Measurements from ENCODE around the gene HEATR9. TPM values are rescaled to one million over a fixed set of nuclear protein-coding genes. Genes with fewer than 3 reads are reported as not detected.

HEATR9 gene
- total RNA-seq, 1 donor from 2014 or later = not detected

DNA sequence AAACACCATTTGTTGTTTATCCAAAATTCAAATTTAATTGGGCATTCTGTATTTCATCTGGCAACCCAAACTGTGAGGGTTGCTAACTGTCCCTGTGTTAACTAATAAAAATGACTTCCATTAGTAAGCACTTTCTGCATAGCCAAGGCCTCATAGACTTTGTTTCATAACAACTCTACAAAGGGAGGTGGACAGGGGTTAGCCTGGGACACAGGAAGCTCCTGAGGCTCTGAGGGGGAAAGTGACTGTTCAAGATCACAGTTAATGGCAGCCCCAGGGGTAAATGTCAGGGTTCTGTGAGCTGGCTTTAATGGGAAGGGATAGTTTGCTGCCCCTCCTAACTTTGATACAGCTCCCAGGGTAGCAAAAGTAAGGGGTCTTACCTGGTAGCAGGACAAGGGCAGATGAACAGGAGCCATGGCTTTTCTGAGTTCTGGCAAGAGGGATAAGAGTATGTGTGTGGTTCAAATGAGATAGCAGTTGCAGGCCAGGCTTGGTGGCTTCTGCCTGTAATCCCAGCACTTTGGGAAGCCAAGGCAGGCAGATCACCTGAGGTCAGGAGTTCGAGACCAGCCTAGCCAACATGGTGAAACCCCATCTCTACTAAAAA is 2.2 kb downstream of the HEATR9 start:
- no peaks in the 10 kb centered on the region for H3K9me3 Mint-ChIP-seq (ENCODE audit: low read depth)
- peaks cover 1% of the 10 kb centered on the region for H3K36me3 Mint-ChIP-seq (ENCODE audit: insufficient read depth)
- H3K4me3 Mint-ChIP-seq (ENCODE audit: low read depth) = no peak overlapping the region
- no peak overlapping the region for H3K27ac Mint-ChIP-seq
- H3K27me3 Mint-ChIP-seq = no peaks in the 10 kb centered on the region
- no peak for DNase-seq (ENCODE audit: low spot score, unreplicated experiment)
- no peaks in the 10 kb centered on the region for H3K4me1 Mint-ChIP-seq (ENCODE audit: low read depth)
- TF ChIP-seq, protein P1, sequence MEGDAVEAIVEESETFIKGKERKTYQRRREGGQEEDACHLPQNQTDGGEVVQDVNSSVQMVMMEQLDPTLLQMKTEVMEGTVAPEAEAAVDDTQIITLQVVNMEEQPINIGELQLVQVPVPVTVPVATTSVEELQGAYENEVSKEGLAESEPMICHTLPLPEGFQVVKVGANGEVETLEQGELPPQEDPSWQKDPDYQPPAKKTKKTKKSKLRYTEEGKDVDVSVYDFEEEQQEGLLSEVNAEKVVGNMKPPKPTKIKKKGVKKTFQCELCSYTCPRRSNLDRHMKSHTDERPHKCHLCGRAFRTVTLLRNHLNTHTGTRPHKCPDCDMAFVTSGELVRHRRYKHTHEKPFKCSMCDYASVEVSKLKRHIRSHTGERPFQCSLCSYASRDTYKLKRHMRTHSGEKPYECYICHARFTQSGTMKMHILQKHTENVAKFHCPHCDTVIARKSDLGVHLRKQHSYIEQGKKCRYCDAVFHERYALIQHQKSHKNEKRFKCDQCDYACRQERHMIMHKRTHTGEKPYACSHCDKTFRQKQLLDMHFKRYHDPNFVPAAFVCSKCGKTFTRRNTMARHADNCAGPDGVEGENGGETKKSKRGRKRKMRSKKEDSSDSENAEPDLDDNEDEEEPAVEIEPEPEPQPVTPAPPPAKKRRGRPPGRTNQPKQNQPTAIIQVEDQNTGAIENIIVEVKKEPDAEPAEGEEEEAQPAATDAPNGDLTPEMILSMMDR (IDR thresholded peaks at IDR 0.05; ENCODE audit: unreplicated experiment) = no peak

DNA sequence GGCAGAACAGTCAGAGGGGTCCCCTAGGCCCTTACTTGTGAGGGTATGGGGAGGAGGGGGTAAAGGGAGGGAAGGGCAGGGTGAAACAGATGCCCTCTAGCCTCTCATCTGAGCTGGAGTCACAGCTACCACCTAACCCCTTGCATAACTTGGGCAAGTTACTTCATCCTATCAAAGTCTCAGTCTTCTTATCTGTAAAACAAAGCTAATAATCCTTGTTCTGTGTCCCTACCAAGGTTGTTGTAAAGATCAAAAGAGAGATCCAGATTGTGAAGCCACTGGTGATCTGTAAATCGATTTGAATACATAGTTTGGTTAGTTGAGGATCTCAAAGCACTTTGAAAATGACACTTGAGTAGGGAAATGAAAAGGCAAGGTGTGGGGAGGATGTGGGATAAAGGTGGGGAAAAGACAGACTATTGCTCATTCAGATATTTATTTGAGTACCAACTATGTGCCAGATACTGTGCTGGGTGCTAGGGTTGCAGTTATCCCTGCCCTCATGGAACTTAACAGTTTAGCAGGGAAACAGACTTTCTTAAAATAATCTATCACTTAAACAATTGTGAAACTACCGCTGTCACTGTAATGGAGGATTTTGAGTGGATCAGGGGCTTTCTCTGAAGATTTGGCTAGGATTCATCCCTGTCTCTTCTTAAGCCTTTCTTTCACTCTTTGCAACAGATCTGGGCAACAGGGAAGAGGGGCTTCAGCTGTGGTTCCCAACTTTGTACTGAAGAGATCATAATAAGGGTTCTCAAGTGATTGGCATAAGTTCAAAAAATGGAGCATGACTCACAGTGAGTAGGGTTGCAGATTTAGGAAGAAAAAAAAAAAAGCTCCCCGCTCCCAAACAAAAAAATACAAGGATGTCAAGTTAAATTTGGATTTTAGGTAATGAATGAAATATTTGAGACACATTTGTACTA is 3.0 kb downstream of the HEATR9 start:
- Mint-ChIP-seq H3K4me1 (ENCODE audit: low read depth) (no peaks in the 10 kb centered on the region), H3K36me3 (ENCODE audit: insufficient read depth) (peaks cover 4% of the 10 kb centered on the region), H3K27ac (no peak overlapping the region), H3K4me3 (ENCODE audit: low read depth) (no peak overlapping the region), H3K27me3 (no peaks in the 10 kb centered on the region), H3K9me3 (ENCODE audit: low read depth) (no peaks in the 10 kb centered on the region)
- no peak for DNase-seq (ENCODE audit: low spot score, unreplicated experiment)
- TF ChIP-seq, protein P1 (IDR thresholded peaks at IDR 0.05; ENCODE audit: unreplicated experiment) = no peak

DNA sequence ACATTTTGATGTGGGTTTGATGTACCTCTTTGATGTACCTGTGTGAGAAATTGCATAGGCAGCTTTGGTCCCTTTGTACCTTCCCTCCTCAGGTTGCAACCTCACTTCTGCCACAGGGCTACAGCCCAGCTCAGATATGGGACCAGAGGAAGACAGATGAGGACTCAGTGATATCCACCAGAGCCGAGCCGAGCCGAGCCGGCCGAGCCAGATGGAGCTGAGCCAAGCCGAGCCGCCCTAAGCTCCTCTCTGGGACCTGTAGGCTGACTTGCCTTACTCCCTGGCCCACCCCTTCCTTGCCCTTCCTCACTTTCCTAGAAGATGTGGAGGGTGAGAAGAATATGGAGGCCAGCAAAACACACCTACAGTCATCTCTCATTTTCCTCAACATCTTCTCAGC is 3.8 kb downstream of the HEATR9 start:
- TF ChIP-seq, protein P1 (IDR thresholded peaks at IDR 0.05; ENCODE audit: unreplicated experiment) = no peak
- DNase-seq (ENCODE audit: low spot score, unreplicated experiment) = no peak
- no peaks in the 10 kb centered on the region for H3K4me1 Mint-ChIP-seq (ENCODE audit: low read depth)
- H3K9me3 Mint-ChIP-seq (ENCODE audit: low read depth) = no peaks in the 10 kb centered on the region
- H3K27ac Mint-ChIP-seq = no peak overlapping the region
- H3K36me3 Mint-ChIP-seq (ENCODE audit: insufficient read depth) = peaks cover 4% of the 10 kb centered on the region
- no peak overlapping the region for H3K4me3 Mint-ChIP-seq (ENCODE audit: low read depth)
- H3K27me3 Mint-ChIP-seq = no peaks in the 10 kb centered on the region

- Mint-ChIP-seq H3K4me1 (ENCODE audit: low read depth) (no peaks in the 10 kb centered on the region), H3K27me3 (no peaks in the 10 kb centered on the region), H3K9me3 (ENCODE audit: low read depth) (no peaks in the 10 kb centered on the region), H3K27ac (no peak overlapping the region), H3K36me3 (ENCODE audit: insufficient read depth) (peaks cover 10% of the 10 kb centered on the region), H3K4me3 (ENCODE audit: low read depth) (no peak overlapping the region)
- DNase-seq (ENCODE audit: low spot score, unreplicated experiment) = no peak
- TF ChIP-seq, protein P1 (IDR thresholded peaks at IDR 0.05; ENCODE audit: unreplicated experiment) = no peak
These were observed 12.1 kb downstream of the HEATR9 start for GRCh38 chr17:35856603-35857002.

DNA sequence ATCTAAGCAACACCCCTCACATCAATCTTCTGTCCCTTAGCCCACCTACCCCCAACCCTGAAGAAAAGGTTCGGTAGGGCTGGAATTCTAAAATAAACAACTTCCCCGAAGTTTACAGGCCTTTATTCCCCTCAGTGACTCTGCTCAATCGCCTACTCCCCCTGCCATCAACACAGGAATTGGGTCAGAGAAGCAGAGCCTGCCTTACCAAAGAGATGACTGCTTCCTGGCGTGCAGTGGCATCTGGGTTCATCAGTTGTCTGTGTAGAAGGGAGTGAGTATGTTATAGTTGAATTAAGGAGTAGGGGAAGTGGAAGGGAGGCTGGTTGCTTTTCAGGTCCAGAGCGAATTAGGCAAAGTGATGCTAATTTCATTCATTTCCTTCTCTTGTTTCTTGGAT is 12.7 kb downstream of the HEATR9 start:
- Mint-ChIP-seq H3K4me1 (ENCODE audit: low read depth) (no peaks in the 10 kb centered on the region), H3K27me3 (no peaks in the 10 kb centered on the region), H3K9me3 (ENCODE audit: low read depth) (no peaks in the 10 kb centered on the region), H3K4me3 (ENCODE audit: low read depth) (no peak overlapping the region), H3K27ac (no peak overlapping the region), H3K36me3 (ENCODE audit: insufficient read depth) (peaks cover 12% of the 10 kb centered on the region)
- DNase-seq (ENCODE audit: low spot score, unreplicated experiment) = no peak
- TF ChIP-seq, protein P1 (IDR thresholded peaks at IDR 0.05; ENCODE audit: unreplicated experiment) = no peak
